ENCODE measurements around the gene TTC9.

Gene TTC9

DNA sequence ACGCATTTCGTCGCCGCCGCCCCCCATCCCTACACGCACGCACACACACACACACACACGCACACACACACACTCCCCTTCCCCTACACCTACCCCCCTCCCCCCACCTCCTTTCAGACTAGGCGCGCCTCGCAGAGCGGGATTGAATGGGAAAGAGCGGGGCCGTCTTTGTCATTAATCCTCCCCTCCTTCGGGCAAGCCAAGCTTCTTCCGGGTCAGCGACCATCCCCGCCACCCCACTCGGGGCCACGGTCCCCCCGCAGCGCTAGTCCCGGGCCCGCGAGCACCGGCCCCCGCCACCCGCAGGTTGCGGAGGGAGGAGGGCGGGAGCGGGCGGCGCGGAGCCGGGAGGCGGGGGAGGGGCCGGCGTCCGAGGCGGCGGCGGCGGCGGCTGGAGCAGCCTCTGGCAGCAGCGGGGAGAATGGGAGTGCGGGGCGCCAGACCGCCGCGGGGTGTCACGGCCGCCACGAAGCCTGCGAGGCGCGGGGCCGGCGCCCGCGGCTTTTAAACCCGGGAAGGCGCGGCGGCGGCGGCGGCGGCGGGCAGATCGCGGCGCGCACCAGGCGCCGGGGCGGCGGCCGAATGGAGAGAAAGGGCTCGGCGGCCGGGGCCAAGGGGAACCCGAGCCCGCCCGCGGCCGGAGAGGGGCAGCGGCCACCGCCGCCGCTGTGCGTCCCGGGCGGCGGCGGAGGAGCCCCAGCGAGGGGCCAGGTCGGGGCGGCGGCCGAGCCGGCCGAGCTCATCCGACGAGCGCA, at the start of gene TTC9:
TSS of gene TTC9 (plus strand) at position 369 of the 755 bp plus-strand sequence. CDS start at position 583, 214 bp downstream.
- H3K4me3 ChIP-seq (ENCODE audit: control insufficient read depth, low read depth, low read length), result peak within 1 kb of the TSS; percentile 44
- DNase-seq (ENCODE audit: low read depth), result no peak
- TF ChIP-seq CTCF (IDR thresholded peaks at IDR 0.05; ENCODE audit: control insufficient read depth, insufficient read depth, low read depth, low read length, missing control alignments), result no peak

DNA sequence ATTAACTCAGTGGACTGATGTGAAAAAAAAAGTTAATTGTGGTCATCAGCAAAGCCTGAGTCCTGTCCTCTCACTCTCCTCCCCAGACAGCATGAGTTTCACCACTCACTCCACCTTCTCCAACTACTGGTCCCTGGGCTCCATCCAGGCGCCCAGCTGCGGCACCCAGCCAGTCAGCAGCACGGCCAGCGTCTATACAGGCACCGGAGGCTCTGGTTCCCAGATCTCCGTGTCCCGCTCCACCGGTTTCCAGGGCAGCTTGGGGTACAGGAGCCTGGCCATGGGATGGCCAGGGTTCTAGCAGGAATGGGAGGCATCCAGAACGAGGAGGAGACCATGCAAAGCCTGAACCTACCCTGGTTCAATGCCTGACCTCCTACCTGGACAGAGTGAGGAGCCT, 47.3 kb upstream of the TTC9 start:
- TF ChIP-seq CTCF (IDR thresholded peaks at IDR 0.05; ENCODE audit: control insufficient read depth, insufficient read depth, low read depth, low read length, missing control alignments), result no peak
- no peak overlapping the region for H3K4me3 ChIP-seq (ENCODE audit: control insufficient read depth, low read depth, low read length)
- no peak for DNase-seq (ENCODE audit: low read depth)

- DNase-seq (ENCODE audit: low read depth), result no peak
- no peak overlapping the region for H3K4me3 ChIP-seq (ENCODE audit: control insufficient read depth, low read depth, low read length)
- no peak for TF ChIP-seq CTCF (IDR thresholded peaks at IDR 0.05; ENCODE audit: control insufficient read depth, insufficient read depth, low read depth, low read length, missing control alignments)
Measured at GRCh38 chr14:70595443-70596185, 46.1 kb upstream of the TTC9 start.

GRCh38 chr14:70597731-70598130, 44.0 kb upstream of the TTC9 start:
- DNase-seq (ENCODE audit: low read depth), result no peak
- TF ChIP-seq CTCF (IDR thresholded peaks at IDR 0.05; ENCODE audit: control insufficient read depth, insufficient read depth, low read depth, low read length, missing control alignments), result no peak
- H3K4me3 ChIP-seq (ENCODE audit: control insufficient read depth, low read depth, low read length), result no peak overlapping the region

DNA sequence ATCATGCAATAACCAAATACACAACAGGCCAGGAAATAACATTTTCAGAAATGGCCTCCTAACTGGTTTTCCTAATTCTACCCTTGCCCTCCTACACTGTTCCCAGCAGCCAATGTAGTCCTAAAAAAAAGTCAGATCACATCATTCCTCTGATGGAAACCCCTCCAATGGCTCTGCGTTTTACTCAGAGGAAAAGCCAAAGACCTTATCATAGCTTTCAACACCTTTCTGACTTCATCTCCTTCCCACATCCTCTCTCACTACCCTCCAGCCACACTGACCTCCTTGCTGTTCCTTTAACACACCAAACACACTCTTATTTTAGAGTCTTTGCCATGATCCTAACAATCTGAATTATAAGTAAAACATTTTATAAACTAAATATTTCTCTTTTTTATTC, 42.4 kb upstream of the TTC9 start:
- no peak for DNase-seq (ENCODE audit: low read depth)
- H3K4me3 ChIP-seq (ENCODE audit: control insufficient read depth, low read depth, low read length), result peak overlapping the region; percentile 93; the same call in 1 of the 2 replicates
- TF ChIP-seq CTCF (IDR thresholded peaks at IDR 0.05; ENCODE audit: control insufficient read depth, insufficient read depth, low read depth, low read length, missing control alignments), result no peak

DNA sequence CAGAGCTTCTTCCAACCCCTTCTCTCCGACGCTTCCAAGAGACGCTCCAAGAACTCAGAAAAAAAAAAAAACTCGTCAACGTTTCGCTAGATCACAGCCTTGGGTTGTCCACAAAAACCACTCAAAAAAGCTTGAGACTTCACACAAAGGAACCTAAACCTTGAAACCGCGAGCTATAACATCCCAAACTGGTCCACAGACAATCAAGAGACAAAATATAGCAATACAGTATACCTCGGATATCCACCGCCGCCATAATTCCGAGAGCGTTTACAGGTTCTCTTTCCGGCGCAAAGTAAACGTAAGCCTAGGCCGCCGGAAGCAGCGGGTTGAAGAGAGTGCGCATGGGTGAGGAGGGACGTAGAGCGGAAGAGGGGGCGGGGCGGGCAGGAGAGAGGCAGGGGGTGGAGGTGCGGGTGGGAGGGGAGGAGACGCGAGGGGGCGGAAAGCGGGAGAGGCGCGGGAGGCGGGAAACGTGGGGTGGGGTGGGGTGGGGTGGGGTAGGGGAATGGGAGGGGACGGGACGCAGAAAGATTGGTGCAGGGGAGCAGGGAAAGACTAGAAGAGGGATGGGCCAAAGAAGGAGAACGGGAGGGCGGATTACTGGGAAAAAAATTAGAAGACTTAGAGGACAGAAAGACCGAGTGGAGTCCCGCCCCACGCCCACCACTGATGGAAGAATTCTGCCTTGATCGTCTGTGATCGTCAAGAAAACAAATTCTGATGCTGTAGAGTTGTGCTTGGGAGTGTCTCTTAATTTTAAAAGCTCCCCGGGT, 41.1 kb upstream of the TTC9 start, which contains the start of gene MED6:
TSS of gene MED6 (minus strand) at position 274 of the 776 bp plus-strand sequence. CDS start at position 256, 18 bp downstream.
- no peak for TF ChIP-seq CTCF (IDR thresholded peaks at IDR 0.05; ENCODE audit: control insufficient read depth, insufficient read depth, low read depth, low read length, missing control alignments)

More for the DNA sequence above, 41.1 kb upstream of the TTC9 start, which contains the start of gene MED6:
- DNase-seq (ENCODE audit: low read depth), result peak; percentile 48
- H3K4me3 ChIP-seq (ENCODE audit: control insufficient read depth, low read depth, low read length), result peak within 1 kb of the TSS; percentile 93

Data from AG09309 (cell line).